ENCODE measurements around the gene TET1.
"Not testable (repeated sequence)": the region's sequence is repeated elsewhere in the genome, so short reads cannot be mapped to it uniquely, and the experiment has no call there.

- TF ChIP-seq CTCF, EP300 (IDR thresholded peaks at IDR 0.05): not testable (repeated sequence)
Observed at GRCh38 chr10:68613974-68614373, 53.8 kb downstream of the TET1 start.

Measured in A549 (cell line).